GM21717 (cell line): ENCODE measurements around the gene C14orf119.

Experiments used
- ATAC-seq: cut with Tn5 transposase; IDR thresholded peaks from one replicate; pipeline ENCODE4 v1.9.1; 2021; ENCODE audit warnings: mild to moderate bottlenecking, moderate library complexity; ENCODE audit not compliant: unreplicated experiment

The C14orf119 gene

GRCh38 chr14:23146351-23146910 is 51.1 kb downstream of the C14orf119 start:
- no peak for ATAC-seq

GRCh38 chr14:23146980-23147379 is 51.7 kb downstream of the C14orf119 start:
- ATAC-seq = no peak

- no peak for ATAC-seq
Measured at GRCh38 chr14:23147676-23148075, 52.4 kb downstream of the C14orf119 start.

- ATAC-seq = no peak
Measured at GRCh38 chr14:23148591-23149249, 53.4 kb downstream of the C14orf119 start.

DNA sequence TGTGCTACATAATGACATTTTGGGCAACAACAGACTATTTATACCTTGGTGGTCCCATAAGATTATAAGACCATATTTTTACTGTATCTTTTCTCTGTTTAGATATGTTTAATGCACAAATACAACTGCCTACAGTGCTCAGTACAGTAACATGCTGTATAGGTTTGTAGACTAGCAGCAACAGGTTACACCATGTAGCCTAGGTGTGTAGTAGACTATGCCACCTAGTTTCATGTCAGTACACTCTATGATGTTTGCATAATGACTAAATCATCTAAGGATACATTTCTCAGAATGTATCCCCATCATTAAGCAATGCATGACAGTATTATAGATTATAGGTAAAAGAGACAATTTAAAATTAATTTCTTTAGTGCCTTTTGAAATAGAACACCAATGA is 54.4 kb downstream of the C14orf119 start:
- no peak for ATAC-seq
